Neural progenitor cell (in vitro differentiated cells): ENCODE measurements around the gene ZNF334. TPM values are rescaled to one million over a fixed set of nuclear protein-coding genes. Genes with fewer than 3 reads are reported as not detected.
A peak's percentile ranks its signal among the peaks of the same experiment; 100 is the strongest.

Experiments
- DNase-seq: peaks from one replicate; pipeline ENCODE4 v3.0.0-alpha.2; 2016; ENCODE audit warnings: low spot score
- H2AFZ ChIP-seq: fragments of 200-600 bp; sonication (generic); replicated peaks from 2 replicates; pipeline ENCODE4 v1.6.1; 2016; ENCODE audit warnings: antibody characterized with exemption
- H3F3A ChIP-seq: fragments of 200-600 bp; sonication (generic); 2 replicates; pipeline ENCODE4 v1.6.1; 2016; ENCODE audit warnings: antibody characterized with exemption, low read depth
- H3K27ac ChIP-seq: fragments of 200-600 bp; sonication (generic); 2 replicates; pipeline ENCODE4 v1.5.1; 2016; ENCODE audit warnings: mild to moderate bottlenecking
- H3K27me3 ChIP-seq: fragments of 200-600 bp; sonication (generic); 2 replicates; pipeline ENCODE4 v1.6.1; 2016; ENCODE audit warnings: mild to moderate bottlenecking, moderate library complexity
- H3K36me3 ChIP-seq: fragments of 200-600 bp; sonication (generic); 2 replicates; pipeline ENCODE4 v1.5.1; 2016
- H3K4me1 ChIP-seq: fragments of 200-600 bp; sonication (generic); 2 replicates; pipeline ENCODE4 v1.6.1; 2016; ENCODE audit warnings: mixed run types
- H3K4me2 ChIP-seq: fragments of 200-600 bp; sonication (generic); 2 replicates; pipeline ENCODE4 v1.6.1; 2016
- H3K4me3 ChIP-seq: fragments of 200-600 bp; sonication (generic); 2 replicates; pipeline ENCODE4 v1.5.1; 2016
- H3K79me2 ChIP-seq: fragments of 200-600 bp; sonication (generic); 2 replicates; pipeline ENCODE4 v1.6.1; 2016; ENCODE audit warnings: low read depth
- H3K9ac ChIP-seq: fragments of 200-600 bp; sonication (generic); 2 replicates; pipeline ENCODE4 v1.6.1; 2016
- H3K9me3 ChIP-seq: fragments of 200-600 bp; sonication (generic); 2 replicates; pipeline ENCODE4 v1.5.1; 2016; ENCODE audit warnings: low read depth
- H4K20me1 ChIP-seq: fragments of 200-600 bp; sonication (generic); 2 replicates; pipeline ENCODE4 v1.6.1; 2016; ENCODE audit warnings: low read depth
- H3K27ac Mint-ChIP-seq: 3 replicates; pipeline ENCODE4 v1.8.0; 2021; ENCODE audit warnings: mixed read lengths
- H3K27me3 Mint-ChIP-seq: 2 replicates; pipeline ENCODE4 v1.8.0; 2022; ENCODE audit warnings: low read depth, mild to moderate bottlenecking, inconsistent platforms, moderate library complexity, mixed read lengths; ENCODE audit not compliant: insufficient read depth
- H3K36me3 Mint-ChIP-seq: 3 replicates; pipeline ENCODE4 v1.8.0; 2021; ENCODE audit warnings: mixed read lengths
- H3K4me1 Mint-ChIP-seq: 3 replicates; pipeline ENCODE4 v1.8.0; 2021; ENCODE audit warnings: mixed read lengths
- H3K4me3 Mint-ChIP-seq: 3 replicates; pipeline ENCODE4 v1.8.0; 2021; ENCODE audit warnings: mild to moderate bottlenecking, moderate library complexity, mixed read lengths
- H3K9me3 Mint-ChIP-seq: 3 replicates; pipeline ENCODE4 v1.8.0; 2020; ENCODE audit warnings: mixed read lengths
- EZH2 ChIP-seq: fragments of 200-600 bp; sonication (generic); IDR thresholded peaks from 2 replicates; pipeline ENCODE4 v1.6.1; 2017; ENCODE audit warnings: antibody characterized with exemption, mild to moderate bottlenecking, moderate library complexity
- EZH2phosphoT487 ChIP-seq: fragments of 200-600 bp; sonication (generic); IDR thresholded peaks from 2 replicates; pipeline ENCODE4 v1.6.1; 2017; ENCODE audit warnings: antibody characterized with exemption
- total RNA-seq: library from RNA; depleted of rRNA; stranded (reverse); fragments of >200 nt; gene quantifications from 2 replicates; pipeline ENCODE4 v1.2.3, GENCODE V29; 2015; ENCODE audit warnings: low replicate concordance
- TF ChIP-seq, protein P1 (sequence below): fragments of 200-600 bp; sonication (generic); IDR thresholded peaks from 2 replicates; pipeline ENCODE4 v1.5.1; 2017; ENCODE audit warnings: antibody characterized with exemption, mild to moderate bottlenecking

ZNF334 gene
- total RNA-seq, 1 donor from 2014 or later: 45.9 TPM

- H3K9ac ChIP-seq: no peak overlapping the region
- no peak for DNase-seq
- no peak overlapping the region for H2AFZ ChIP-seq
- Mint-ChIP-seq H3K36me3 (no peaks in the 10 kb centered on the region), H3K9me3 (no peaks in the 10 kb centered on the region), H3K27me3 (peaks cover 7% of the 10 kb centered on the region), H3K4me3 (no peak overlapping the region), H3K4me1 (peaks cover 3% of the 10 kb centered on the region), H3K27ac (no peak overlapping the region)
- TF ChIP-seq EZH2phosphoT487: no peak
- no peak for TF ChIP-seq EZH2
- TF ChIP-seq, protein P1, sequence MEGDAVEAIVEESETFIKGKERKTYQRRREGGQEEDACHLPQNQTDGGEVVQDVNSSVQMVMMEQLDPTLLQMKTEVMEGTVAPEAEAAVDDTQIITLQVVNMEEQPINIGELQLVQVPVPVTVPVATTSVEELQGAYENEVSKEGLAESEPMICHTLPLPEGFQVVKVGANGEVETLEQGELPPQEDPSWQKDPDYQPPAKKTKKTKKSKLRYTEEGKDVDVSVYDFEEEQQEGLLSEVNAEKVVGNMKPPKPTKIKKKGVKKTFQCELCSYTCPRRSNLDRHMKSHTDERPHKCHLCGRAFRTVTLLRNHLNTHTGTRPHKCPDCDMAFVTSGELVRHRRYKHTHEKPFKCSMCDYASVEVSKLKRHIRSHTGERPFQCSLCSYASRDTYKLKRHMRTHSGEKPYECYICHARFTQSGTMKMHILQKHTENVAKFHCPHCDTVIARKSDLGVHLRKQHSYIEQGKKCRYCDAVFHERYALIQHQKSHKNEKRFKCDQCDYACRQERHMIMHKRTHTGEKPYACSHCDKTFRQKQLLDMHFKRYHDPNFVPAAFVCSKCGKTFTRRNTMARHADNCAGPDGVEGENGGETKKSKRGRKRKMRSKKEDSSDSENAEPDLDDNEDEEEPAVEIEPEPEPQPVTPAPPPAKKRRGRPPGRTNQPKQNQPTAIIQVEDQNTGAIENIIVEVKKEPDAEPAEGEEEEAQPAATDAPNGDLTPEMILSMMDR: no peak
- H3K4me2 ChIP-seq: no peak overlapping the region
- H3K4me3 ChIP-seq: no peak overlapping the region
- H4K20me1 ChIP-seq: no peaks in the 10 kb centered on the region
- no peaks in the 10 kb centered on the region for H3F3A ChIP-seq
- no peaks in the 10 kb centered on the region for H3K36me3 ChIP-seq
- no peaks in the 10 kb centered on the region for H3K79me2 ChIP-seq
- no peak overlapping the region for H3K27ac ChIP-seq
- no peaks in the 10 kb centered on the region for H3K4me1 ChIP-seq
- peaks cover 16% of the 10 kb centered on the region for H3K27me3 ChIP-seq
- H3K9me3 ChIP-seq: no peaks in the 10 kb centered on the region
Measured at GRCh38 chr20:46523108-46523507, 9.7 kb upstream of the ZNF334 start.

GRCh38 chr20:46520976-46521579, 7.7 kb upstream of the ZNF334 start:
- Histone ChIP-seq H4K20me1 (no peaks in the 10 kb centered on the region), H3K4me1 (no peaks in the 10 kb centered on the region), H2AFZ (no peak overlapping the region), H3K4me2 (no peak overlapping the region), H3K36me3 (no peaks in the 10 kb centered on the region), H3K9me3 (no peaks in the 10 kb centered on the region), H3F3A (no peaks in the 10 kb centered on the region), H3K4me3 (no peak overlapping the region), H3K27me3 (peaks cover 24% of the 10 kb centered on the region), H3K27ac (no peak overlapping the region), H3K9ac (no peak overlapping the region), H3K79me2 (no peaks in the 10 kb centered on the region)
- DNase-seq: peak; percentile 83
- peaks cover 3% of the 10 kb centered on the region for H3K4me1 Mint-ChIP-seq
- no peak overlapping the region for H3K27ac Mint-ChIP-seq
- no peaks in the 10 kb centered on the region for H3K36me3 Mint-ChIP-seq
- peaks cover 3% of the 10 kb centered on the region for H3K27me3 Mint-ChIP-seq
- TF ChIP-seq, protein P1: peak; percentile 75
- TF ChIP-seq EZH2phosphoT487: no peak
- no peak overlapping the region for H3K4me3 Mint-ChIP-seq
- H3K9me3 Mint-ChIP-seq: peaks cover 4% of the 10 kb centered on the region

- no peaks in the 10 kb centered on the region for H3F3A ChIP-seq
- H3K4me1 Mint-ChIP-seq: peaks cover 3% of the 10 kb centered on the region
- no peak overlapping the region for H3K27ac ChIP-seq
- H3K27me3 ChIP-seq: peaks cover 24% of the 10 kb centered on the region
- no peak overlapping the region for H3K4me2 ChIP-seq
- H3K9ac ChIP-seq: no peak overlapping the region
- H3K36me3 Mint-ChIP-seq: no peaks in the 10 kb centered on the region
- H3K9me3 Mint-ChIP-seq: peaks cover 4% of the 10 kb centered on the region
- no peaks in the 10 kb centered on the region for H3K36me3 ChIP-seq
- TF ChIP-seq, protein P1: no peak
- no peaks in the 10 kb centered on the region for H3K9me3 ChIP-seq
- no peak overlapping the region for H3K4me3 ChIP-seq
- H3K4me1 ChIP-seq: no peaks in the 10 kb centered on the region
- H3K79me2 ChIP-seq: no peaks in the 10 kb centered on the region
- no peak overlapping the region for H2AFZ ChIP-seq
- H3K4me3 Mint-ChIP-seq: no peak overlapping the region
- no peaks in the 10 kb centered on the region for H4K20me1 ChIP-seq
- peaks cover 3% of the 10 kb centered on the region for H3K27me3 Mint-ChIP-seq
- DNase-seq: no peak
- H3K27ac Mint-ChIP-seq: no peak overlapping the region
Measured at GRCh38 chr20:46520540-46520939, 7.2 kb upstream of the ZNF334 start.
